Measurements from ENCODE around the gene CCDC24.

The CCDC24 gene

GRCh38 chr1:44045064-44045463 lies 53.7 kb downstream of the CCDC24 start:
- no peak for DNase-seq
